Prostate gland (tissue), 2 donors: ENCODE data around the gene TUT7.

Source experiments
- CTCF ChIP-seq, 4 experiments: fragments of 200-600 bp in 2 of 4; fragments of 450-650 bp in 2 of 4; sonication (generic) in 2 of 4; IDR thresholded peaks; 1 replicate in 3 of 4; 2 replicates in 1 of 4; pipeline ENCODE4 v1.5.1; 2016 to 2019; ENCODE audit warnings: antibody characterized with exemption in 4 of 4, mild to moderate bottlenecking in 2 of 4, moderate library complexity in 2 of 4
- POLR2AphosphoS5 ChIP-seq: sonication (generic); formaldehyde crosslinking; IDR thresholded peaks from one replicate; pipeline ENCODE4 v1.6.1; 2017; ENCODE audit warnings: antibody characterized with exemption

DNA sequence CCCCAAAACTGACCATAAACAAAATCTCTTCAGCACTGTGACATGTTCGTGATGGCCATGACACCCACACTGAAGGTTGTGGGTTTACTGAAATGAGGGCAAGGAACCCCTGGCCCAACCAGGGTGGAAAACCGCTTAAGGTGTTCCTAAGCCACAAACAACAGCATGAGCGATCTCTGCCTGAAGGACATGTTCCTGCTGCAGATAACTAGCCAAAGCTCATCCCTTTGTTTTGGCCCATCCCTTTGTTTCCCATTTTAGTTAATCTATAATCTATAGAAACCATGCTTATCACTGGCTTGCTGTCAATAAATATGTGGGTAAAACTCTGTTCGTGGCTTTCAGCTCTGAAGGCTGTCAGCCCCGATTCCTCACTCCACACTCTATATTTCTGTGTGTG lies 21.8 kb upstream of the TUT7 start:
- TF ChIP-seq CTCF (IDR thresholded peaks at IDR 0.05) (no peak), POLR2AphosphoS5 (no peak)
